ENCODE results near the gene LIMK1.

DNA sequence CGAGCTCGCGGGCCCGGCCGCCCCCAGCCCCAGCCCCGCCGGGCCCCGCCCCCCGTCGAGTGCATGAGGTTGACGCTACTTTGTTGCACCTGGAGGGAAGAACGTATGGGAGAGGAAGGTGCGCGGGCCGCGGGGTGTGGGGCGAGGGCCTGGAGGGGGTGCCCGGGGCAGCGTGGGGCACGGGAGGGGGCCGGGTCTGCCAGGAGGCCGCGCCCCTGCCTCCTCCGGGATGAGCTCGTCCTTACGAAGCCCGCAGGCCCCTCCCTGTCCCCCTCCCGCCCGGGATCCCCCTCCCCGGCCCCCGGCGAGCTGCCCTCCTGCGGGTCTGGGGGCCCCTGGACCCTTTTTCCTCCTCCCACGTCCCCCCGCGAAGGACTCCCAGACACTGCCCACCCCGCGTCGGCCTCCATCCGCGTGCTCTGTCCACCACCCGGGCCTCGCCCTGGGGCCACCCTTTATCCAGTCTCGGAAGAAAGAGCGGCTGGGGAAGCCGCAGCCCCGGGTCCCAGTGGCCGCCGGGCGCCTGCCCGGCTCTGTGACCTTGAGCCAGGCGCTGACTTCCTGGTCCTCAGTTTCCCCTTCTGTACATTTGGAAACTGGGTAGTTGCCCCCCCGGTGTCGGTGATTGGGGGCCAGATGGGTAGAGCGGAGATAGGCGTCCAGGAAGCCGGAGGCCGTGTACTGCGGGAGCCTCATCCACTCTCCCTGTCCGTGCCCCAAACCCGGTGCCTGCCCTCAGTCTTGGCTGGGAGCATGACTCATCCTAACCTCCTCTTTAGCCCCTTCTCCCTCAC is 521 bp downstream of the LIMK1 start:
- TF ChIP-seq, protein P1, sequence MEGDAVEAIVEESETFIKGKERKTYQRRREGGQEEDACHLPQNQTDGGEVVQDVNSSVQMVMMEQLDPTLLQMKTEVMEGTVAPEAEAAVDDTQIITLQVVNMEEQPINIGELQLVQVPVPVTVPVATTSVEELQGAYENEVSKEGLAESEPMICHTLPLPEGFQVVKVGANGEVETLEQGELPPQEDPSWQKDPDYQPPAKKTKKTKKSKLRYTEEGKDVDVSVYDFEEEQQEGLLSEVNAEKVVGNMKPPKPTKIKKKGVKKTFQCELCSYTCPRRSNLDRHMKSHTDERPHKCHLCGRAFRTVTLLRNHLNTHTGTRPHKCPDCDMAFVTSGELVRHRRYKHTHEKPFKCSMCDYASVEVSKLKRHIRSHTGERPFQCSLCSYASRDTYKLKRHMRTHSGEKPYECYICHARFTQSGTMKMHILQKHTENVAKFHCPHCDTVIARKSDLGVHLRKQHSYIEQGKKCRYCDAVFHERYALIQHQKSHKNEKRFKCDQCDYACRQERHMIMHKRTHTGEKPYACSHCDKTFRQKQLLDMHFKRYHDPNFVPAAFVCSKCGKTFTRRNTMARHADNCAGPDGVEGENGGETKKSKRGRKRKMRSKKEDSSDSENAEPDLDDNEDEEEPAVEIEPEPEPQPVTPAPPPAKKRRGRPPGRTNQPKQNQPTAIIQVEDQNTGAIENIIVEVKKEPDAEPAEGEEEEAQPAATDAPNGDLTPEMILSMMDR (IDR thresholded peaks at IDR 0.05 in 2 of 3, conservative IDR thresholded peaks at IDR 0.05 in 1 of 3; ENCODE audit: borderline replicate concordance in 1 of 3, insufficient read depth in 1 of 3, low read depth in 2 of 3, low read length in 2 of 3), result no peak
- TF ChIP-seq EZH2 (IDR thresholded peaks at IDR 0.05), result no peak
- TF ChIP-seq ZFX (IDR thresholded peaks at IDR 0.05), result no peak
- no peak for TF ChIP-seq POLR2A (IDR thresholded peaks at IDR 0.05; ENCODE audit: borderline replicate concordance, extremely low read depth, insufficient read depth, insufficient read length)
- no peak for TF ChIP-seq CEBPB (IDR thresholded peaks at IDR 0.05; ENCODE audit: low read depth)
- TF ChIP-seq, protein P2, sequence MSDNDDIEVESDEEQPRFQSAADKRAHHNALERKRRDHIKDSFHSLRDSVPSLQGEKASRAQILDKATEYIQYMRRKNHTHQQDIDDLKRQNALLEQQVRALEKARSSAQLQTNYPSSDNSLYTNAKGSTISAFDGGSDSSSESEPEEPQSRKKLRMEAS (IDR thresholded peaks at IDR 0.05), result no peak
- TF ChIP-seq ZNF274 (IDR thresholded peaks at IDR 0.05; ENCODE audit: low read depth, low read length), result no peak
- no peak for TF ChIP-seq EZH2phosphoT487 (IDR thresholded peaks at IDR 0.05; ENCODE audit: borderline replicate concordance)

Data from HCT116 (cell line).